Measurements from ENCODE around the gene TRIM15.
"Not testable (repeated sequence)": the region's sequence is repeated elsewhere in the genome, so short reads cannot be mapped to it uniquely, and the experiment has no call there.

The TRIM15 gene

DNA sequence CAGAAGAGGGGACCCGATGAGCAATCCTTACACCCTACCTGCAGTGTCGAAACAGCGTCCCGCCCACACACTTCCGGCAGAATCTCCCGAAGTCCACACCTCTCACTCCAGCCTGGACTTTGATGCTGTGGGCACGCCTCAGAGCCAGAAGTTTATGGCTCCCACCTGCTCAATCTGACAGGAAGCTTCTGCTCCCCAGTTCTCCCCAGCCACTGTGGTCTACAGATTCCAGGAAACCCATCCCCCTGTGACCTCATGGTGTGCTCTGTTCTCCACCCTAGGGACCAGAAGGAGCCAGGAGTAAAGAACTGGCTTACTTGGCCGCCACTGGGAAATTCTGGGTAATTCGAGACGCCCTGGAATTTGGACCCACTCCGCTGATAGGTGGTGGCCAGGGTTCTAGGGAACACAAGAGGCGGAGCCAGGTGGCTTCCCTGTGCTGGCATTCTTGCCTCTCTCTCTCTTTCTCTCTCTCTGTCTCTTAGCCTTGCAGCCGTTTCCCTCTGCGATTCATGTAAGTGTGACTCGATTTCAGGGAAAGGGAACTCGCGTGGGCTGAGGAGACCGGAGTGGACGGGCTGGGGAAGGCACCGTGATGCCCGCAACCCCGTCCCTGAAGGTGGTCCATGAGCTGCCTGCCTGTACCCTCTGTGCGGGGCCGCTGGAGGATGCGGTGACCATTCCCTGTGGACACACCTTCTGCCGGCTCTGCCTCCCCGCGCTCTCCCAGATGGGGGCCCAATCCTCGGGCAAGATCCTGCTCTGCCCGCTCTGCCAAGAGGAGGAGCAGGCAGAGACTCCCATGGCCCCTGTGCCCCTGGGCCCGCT is at the start of gene TRIM15:
TSS of gene TRIM15 (plus strand) at position 457 of the 828 bp plus-strand sequence. CDS start at position 596, 139 bp downstream.
- DNase-seq: no peak

DNA sequence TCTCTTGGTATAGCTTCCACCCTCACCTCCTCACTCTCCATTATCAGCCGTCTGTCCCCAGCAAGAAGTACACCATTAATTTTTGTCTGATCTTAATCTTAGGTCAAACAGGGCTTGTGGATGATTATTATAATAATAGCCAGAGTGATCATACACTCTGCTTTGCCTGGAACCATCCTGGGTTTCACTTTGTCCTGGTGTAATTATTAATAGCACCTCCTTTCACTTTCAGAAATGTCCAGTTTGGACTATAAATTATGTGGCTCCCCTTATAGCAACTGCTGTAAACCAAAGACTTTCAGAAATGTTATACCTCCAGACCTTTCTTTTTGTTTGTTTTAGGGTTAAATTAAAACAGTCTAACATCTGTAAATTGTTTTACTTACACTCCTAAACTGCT is 49.5 kb upstream of the TRIM15 start:
- DNase-seq: no peak

DNA sequence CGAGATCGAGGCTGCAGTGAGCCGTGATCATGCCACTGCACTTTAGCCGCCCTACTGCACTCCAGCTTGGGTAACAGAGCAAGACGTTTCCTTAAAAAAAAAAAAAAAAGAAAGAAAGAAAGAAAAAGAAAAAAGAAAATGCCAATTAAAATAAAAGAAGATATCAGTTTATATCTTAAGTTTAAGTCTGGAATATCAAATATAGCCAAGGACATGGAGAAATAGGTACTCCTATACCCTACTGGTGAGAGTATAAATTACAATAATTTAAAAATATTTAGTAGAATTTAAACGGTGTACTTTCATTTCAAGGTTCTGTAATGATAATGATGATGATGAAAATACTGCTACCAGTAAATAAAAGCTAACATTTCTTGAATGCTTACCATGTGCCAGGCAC is 46.6 kb upstream of the TRIM15 start:
- DNase-seq: no peak

DNA sequence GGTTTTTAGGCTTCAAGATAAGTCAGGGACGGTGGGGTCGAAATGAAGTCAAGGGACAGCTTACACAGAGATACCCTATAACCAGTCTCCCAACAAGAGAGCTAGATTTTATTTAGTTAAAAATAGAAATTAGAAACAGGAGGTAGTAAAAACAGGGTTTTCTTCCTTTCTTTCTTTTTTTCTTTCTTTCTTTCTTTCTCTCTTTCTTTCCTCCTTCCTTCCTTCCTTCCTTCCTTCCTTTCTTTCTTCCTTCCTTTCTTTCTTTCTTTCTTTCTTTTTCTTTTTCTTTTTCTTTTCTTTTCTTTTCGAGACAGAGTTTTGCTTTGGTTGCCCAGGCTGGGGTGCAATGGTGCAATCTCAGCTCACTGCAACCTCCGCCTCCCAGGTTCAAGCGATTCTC is 44.7 kb upstream of the TRIM15 start:
- DNase-seq: not testable (repeated sequence)

DNA sequence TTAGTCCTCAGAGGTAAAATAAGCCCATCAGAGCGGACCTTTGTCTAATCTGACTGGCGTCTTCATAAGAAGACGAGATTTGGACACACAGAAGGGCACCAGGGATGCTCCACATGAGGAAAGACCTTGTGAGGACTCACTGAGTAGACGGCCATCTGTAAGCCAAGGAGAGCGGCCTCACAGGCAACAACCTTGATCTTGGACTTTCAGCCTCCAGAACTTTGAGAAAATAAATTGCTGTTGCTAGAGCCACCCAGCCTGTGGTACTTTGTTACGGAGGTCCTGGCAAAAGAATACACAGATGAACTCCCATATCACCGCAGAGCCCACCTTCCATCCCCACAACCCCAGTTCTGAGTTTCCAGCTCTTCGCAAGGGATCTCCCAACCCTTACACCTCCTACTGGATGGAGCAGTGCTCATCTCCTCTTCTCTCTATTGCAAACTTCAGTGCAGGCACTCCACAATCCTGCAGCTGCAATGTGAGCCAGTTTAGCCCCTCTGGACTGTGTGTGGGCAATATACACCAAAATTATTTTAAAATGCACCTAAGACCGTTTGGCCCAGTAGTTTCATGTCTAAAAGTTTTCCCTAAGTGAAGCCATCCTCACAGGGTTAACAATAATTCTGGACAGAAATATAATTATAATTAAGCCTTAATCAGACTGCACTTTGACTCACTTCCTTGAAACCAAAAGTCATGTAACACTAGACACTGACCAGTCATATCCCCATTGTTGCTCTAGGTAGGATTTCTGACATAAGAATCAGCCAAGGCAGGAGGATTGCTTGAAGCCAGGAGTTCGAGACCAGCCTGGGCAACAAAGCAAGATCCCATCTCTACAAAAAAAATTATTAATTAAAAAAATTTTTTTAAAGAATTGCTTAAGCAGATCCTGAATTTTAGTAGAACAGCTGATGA is 41.6 kb upstream of the TRIM15 start:
- peak; percentile 23 for DNase-seq

DNA sequence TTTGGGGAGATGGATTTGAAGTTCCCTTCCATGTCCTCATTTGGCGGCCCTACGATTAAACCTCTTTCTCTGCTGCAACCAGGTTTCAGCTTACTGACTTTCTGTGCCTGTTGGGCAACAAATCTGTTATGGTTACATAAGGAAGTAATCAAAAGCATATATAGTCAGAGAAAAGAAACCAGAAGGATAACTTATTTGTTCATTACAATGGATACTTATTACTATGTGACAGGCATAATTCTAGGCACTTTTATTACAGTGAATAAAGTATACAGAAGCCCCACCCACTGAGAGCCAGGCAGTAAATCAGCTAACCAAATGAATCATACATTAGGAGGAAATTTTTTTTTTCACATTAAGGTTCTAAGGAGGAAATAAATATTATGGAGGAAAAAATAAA is 40.8 kb upstream of the TRIM15 start:
- DNase-seq: peak; percentile 26

DNA sequence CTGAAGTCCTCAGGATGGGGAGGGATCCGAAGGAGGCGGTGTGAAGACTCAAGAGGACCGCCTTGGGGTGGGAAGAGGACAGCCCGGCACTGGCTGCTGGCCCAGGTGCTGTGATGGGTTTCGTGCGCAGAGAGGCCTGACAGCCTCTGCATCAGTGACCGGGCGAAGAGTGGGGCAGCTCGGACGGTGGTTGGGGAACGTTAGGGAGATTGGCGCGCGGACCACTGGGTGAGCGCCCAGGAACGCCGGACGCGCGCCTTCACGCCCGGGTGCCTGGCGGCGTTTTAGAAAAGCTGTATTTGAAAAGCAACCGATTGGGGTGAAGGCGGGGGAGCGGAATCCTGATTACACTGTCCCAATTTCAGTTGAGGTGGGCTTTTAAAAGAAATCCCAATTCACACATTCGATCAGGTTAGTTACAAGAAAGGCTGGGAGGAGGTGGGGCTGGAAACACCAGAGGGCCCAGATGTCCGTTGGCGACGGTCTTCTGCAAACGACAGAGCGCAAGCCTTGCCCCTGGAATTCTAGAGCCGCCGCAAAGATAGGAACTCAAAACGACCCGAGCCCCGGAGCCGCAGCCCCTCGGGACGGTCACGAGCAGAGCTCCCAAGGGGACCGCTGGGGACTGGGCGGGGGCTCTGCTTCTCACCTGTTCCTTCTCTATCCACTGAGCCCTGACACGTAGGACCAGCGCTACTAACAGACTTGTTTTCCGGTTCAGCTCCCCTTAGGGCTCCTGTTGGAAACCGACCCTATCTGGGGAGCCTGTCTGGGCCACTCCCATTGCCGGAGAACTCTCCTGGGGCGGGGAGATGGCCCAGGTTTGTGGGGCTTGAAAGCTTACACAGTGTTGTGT is 35.9 kb upstream of the TRIM15 start:
- no peak for DNase-seq

DNA sequence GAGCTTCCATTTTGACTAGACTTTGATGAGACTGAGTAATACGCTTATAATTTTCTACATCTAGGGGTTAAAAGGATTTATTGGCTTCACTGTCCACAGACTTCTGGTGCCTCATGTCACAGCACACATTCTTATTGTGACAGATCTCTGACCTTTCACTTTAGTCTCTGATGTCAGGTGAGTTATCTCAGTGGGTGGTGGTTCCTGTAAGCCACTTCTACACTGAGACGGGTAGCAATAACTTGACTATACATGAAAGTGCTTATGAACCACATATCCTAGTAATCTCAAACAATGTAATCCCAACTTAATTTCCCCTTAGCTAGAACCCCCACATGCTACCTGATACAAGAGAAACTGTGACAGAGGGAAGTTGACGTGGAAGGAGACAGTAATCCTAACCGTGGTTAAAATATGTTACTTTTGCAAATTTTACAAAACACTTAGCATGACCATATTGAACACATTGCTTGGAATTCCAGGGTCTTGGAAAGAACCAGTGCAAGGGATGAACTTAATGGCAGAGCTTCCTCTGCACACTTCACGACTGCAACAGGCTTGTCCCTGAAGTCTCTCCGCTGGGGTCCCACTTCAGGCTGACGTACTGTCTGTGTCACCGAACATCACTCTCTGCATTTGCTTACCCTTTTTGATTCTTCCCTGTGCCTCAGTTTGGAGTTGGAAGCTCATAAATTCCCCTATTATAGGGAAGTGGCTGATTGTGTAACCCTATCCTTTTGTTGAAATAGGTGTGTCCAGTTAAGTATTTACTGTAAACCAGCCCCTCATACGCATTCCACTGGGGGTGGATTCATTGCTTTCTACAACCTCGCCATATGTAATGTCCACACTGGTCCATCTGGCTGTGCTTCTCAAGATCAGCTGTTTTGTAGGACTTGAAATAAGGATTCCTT is 33.8 kb upstream of the TRIM15 start:
- DNase-seq: no peak

DNA sequence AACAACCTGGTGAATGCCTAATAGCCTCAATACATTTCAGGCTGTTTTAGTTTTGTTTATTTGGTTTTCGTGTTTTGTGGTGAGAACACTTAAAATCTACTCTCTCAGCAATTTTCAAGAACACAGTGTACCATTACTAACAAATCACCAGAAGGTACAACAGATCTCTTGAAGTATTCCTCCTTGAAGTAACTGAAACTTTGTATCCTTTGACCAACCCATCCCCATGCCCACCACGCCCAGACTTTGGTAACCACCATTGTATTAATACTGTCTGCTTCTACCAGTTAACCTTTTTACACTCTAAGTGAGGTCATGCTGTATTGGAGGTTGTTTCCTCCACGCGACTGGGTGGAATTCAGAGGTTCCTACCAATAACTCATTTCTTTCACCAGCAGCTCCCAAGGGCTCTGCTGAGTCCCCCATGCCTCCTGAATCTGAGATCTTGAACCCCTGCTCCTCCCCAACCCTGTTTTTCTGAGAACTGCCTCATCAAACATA is 33.1 kb upstream of the TRIM15 start:
- no peak for DNase-seq

DNA sequence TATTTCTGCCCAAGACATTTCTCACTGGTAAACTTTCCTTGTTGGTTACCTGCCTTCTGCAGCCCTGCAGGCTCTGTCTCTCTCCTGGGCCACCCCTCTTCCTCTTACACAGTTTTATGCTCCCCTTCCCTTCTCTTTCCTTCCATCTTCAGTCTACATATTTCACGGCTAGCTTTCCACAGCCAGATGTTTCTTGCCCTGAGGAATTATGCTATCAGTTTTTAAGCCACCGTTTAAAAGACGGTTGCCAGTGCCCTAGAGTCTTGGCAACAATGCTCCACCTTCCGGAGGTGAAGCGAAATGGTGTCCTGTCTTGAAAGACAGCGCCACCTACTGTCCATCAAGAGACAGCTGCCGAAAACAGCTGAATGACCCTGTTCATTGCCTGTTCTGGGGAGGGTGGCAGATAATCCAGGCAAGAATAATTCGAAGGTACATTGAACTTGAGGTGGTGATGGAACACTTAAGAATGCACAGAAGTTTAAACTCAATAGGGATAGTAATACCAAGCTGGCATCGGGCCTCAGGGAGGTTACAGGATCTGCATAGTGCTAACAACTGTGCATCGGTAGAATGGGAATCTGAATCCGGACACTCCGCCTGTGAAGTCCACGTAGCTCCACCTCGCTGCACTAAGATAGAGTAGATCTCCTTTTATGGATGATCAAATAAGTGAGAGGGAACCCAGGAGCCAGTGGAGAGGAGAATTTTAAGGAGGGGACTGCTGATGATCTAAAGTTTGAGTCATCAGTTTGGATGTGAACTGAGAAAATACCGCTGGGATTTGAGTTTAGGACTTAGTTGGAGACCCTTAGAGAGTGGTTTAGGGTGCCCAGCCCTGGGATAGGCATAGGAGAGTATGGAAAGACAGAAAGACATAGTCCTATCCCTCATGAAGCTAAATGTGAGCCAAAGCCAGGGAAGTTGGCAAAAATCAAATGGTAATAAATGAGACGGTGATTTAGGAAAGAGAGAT is 32.2 kb upstream of the TRIM15 start:
- peak; percentile 88 for DNase-seq

DNA sequence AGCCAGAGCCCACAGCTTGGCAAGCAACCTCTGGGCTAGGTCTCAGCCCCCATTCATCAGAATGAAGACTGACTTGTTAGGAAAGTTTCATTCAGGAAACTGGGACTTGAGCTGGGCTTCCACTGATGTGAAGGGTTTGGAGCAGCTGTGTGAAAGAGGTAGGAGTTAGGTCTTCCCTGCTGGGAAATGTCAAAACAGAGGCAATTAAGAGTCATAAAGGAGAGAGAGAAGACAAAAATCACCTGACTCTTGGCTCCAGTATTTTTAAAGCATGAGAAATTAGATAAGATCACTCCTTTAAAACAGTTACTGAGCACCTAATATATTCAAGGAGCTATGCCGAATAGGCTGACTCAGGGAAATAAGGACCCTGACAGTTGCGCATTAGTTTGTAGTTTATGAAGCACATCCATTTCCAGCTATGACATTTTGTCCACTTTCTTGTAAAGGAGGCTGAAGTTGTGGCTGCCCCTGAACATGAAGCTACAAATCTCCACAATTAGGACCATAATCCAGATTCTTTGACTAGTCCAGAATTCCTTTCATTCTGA is 31.3 kb upstream of the TRIM15 start:
- DNase-seq: no peak

DNA sequence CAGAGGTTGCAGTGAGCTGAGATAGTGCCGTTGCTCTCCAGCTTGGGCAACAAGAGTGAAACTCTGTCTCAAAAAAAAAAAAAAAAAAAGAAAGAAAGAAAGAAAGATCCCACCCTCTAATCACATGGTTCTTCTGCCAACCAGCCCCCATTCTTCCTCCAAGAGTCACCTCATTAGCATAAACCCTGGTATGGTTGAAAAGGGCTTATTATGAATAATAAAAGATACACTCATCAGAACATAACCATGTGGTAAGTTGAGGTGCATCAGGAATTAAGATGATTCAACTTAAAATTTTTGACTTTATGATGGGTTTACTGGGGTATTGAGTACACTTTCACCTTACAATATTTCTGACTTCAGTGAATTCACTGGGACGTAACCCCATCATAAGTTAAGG is 28.2 kb upstream of the TRIM15 start:
- DNase-seq: peak; percentile 30

DNA sequence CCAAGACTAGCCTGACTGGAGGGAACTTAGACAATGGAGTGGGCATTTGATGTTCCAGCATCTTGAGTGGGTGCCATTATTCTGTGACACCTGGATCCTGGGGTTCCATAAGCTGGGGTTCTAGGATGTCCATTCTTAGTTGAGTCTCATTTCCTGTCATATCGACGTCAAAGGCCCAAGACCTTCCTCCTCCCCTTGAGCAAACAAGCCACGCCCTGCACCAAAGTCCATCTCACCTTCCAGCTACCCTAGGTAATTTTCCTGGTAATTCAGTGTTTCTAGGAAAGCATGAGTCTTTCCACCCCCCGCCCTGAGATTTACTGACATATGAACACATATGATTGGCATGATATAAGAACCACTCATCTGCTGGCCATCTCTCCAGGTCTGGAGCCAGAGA is 27.6 kb upstream of the TRIM15 start, which contains the start of gene TRIM40:
TSS of gene TRIM40 (plus strand) at position 384 of the 400 bp plus-strand sequence. CDS start 897 bp downstream, outside the sequence.
- no peak for DNase-seq

DNA sequence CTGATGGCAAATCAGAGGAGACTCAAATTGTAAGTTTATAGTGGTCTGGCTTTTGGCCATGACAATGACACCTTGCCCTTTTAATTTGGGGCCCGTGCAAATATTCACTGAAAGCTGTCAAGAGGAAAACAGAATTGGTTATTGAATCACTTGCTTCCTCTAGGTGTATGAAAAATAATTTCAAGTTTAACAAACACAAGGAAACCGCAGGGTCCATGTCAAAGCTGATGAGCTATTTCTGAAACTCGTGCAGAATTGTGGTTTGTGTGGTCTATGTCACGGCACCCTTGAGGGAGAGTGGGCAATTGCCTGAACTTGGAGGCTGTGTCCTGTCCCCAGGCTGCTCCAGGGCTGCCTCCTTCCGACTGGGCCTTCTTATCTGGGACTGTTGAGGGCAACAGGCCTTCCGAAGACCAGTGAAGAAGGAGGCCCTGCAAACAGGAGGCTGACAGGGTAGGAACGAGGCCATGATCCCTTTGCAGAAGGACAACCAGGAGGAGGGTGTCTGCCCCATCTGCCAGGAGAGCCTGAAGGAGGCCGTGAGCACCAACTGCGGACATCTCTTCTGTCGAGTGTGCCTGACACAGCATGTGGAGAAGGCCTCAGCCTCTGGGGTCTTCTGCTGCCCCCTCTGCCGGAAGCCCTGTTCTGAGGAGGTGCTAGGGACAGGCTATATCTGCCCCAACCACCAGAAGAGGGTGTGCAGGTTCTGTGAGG is 26.6 kb upstream of the TRIM15 start:
- no peak for DNase-seq

DNA sequence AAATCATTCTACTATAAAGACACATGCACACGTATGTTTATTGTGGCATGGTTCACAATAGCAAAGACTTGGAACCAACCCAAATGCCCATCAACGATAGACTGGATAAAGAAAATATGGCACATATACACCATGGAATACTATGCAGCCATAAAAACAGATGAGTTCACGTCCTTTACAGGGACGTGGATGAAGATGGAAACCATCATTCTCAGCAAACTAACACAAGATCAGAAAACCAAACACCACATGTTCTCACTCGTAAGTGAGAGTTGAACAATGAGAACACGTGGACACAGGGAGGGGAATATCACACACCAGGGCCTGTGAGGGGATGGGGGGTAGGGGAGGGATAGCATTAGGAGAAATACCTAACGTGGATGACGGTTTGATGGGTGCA is 23.1 kb upstream of the TRIM15 start:
- DNase-seq: not testable (repeated sequence)

DNA sequence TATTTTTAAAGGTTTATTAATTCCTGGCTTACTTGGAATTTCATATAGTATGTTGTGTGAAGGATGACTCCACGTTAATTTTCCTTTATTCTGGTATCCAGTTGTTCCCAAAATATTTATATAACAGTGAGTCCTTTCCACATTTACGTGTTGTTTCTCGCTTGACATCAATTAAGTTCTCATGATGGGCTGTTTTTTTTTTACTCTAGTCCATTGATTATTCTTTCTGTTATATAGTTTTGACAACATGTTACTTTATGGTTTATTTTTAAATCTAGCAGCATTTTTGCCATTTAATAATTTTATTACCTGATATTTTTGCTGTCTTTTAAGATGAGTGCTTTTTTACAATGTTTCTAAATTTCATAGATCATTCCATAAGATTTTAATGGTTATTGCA is 20.7 kb upstream of the TRIM15 start:
- DNase-seq: no peak

DNA sequence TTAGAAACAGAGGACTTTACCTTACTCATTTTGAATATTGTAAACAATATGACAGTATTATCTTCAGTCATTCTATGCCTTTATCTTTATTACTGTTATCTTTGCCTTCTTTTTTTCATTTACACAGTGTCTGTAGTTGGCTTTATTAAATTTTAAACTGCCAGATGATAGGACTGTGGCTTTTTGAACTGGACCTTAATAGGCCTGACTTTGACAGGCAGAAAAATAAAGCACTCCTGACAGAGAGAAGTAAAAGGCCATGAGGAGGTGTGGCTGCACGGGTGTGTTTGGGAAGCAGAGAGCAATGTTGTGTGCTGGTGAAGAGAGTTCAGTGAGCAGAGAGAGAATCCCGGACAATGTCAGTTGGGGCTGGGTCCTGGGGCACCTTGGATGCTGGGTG is 19.6 kb upstream of the TRIM15 start:
- no peak for DNase-seq

DNA sequence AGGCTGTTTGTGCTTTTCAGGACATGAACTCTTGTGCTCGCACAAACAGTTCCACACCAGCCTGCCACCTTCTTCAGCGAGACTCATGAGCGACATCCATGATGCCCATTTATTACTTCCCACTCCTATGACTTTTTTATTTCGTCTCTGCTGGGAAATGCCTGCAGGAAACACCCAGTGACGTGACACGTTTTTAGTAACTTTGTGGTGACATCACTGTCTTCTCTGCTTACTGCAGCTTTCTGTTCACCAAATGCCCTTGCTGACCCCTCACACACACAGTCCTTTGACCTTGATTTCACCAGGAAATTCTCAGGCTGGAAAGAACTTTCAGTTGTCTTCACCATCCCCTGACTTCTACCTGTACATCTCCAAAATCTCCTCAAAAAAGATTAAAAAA is 18.5 kb upstream of the TRIM15 start:
- DNase-seq: no peak

DNA sequence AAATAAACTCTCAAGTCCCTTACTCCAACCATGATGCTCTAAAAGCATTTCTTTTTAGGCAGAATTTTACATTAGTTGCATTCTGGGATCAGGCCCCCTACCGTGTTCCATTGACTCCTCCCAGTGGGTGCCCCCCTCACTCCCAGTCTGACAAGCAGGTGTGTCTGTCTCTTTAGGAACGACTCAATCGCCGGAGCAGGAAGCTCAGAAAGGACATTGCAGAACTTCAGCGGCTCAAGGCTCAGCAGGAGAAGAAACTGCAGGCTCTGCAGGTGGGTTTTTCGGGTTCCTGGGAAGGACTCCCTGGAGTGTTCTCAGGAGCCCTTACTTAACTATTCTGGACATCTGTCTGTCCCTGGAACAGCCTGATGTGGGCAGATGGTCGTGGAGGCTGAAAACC is 17.5 kb upstream of the TRIM15 start:
- no peak for DNase-seq
